Right hindlimb (tissue), 1 donor: ENCODE results near the gene OLFM1.
"Not testable (repeated sequence)": the region's sequence is repeated elsewhere in the genome, so short reads cannot be mapped to it uniquely, and the experiment has no call there.

Source experiments
- DNase-seq: peaks from one replicate; pipeline ENCODE4 v3.0.0-alpha.2; 2018

Gene OLFM1

GRCh38 chr9:135060461-135061116 lies 26.9 kb upstream of the OLFM1 start:
- DNase-seq = peak; percentile 1

GRCh38 chr9:135061441-135061840 lies 26.0 kb upstream of the OLFM1 start:
- no peak for DNase-seq

- no peak for DNase-seq
These were observed 25.2 kb upstream of the OLFM1 start for GRCh38 chr9:135062254-135062653.

GRCh38 chr9:135063466-135063865 lies 24.0 kb upstream of the OLFM1 start:
- not testable (repeated sequence) for DNase-seq

GRCh38 chr9:135063888-135064287 lies 23.6 kb upstream of the OLFM1 start:
- not testable (repeated sequence) for DNase-seq

DNA sequence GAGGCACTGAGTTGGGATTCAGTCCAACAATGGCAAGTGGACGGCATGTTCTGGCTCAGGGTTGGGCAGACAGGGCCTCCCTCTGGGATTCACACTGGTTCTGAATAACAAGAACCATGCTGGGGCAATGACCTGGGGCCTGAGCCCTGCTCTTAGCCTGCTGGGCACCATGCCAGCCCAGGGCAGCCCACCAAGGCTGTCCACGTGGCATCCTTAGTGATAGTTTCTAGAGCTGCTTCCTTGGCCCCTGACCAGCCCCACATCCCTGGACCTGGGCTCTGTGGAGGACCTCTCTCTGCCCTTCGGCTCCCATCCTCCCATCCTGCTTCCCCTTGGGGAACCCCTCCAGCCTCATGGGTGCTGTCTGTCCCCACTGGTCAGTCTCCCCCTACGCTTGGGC lies 22.3 kb upstream of the OLFM1 start:
- DNase-seq = peak; percentile 12

GRCh38 chr9:135065804-135066203 lies 21.7 kb upstream of the OLFM1 start:
- no peak for DNase-seq

- no peak for DNase-seq
These were observed 21.2 kb upstream of the OLFM1 start for GRCh38 chr9:135066291-135066690.

- no peak for DNase-seq
These were observed 20.3 kb upstream of the OLFM1 start for GRCh38 chr9:135067096-135067710.

GRCh38 chr9:135068776-135069415 lies 18.6 kb upstream of the OLFM1 start:
- no peak for DNase-seq

- no peak for DNase-seq
These were observed 17.8 kb upstream of the OLFM1 start for GRCh38 chr9:135069558-135070197.

DNA sequence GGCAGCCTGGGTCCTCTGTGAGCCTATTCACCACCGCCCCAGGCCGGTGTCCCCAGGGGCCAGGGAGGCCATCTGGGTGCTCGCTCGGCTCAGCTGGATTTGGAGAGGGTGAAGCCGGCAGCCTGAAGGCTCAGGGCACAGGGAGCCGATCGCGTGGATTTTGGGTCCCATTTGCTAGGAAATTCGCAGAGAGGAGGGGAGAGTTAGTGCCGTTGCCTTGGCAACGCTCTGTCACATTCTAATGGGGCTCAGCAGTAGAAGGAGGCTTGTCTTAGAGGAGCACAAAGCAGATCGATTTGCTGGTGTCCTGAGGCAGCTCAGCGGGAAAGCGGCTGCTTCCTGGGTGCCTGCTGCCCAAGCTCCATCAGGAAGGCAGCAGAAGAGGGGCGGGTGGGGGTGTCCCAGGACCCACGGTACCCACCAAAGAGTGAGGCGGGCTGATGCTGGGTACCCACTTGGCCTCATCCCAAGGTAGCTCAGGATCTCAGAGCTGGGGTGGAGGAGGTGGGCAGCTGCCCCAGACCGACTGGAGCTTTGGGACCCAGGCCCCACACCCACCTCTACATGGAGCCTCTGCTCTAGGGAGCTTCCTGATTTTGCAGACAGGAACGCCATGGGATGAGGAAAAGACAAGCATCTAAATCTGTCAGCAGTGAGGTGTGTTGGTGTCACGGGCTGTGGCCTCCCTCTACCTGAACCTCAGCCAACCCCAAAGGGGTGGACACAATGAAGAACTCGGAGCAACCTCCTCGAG lies 17.1 kb upstream of the OLFM1 start:
- DNase-seq = peak; percentile 12

GRCh38 chr9:135070964-135071735 lies 16.3 kb upstream of the OLFM1 start:
- DNase-seq = peak; percentile 3

- DNase-seq = no peak
These were observed 14.3 kb upstream of the OLFM1 start for GRCh38 chr9:135073081-135073740.

DNA sequence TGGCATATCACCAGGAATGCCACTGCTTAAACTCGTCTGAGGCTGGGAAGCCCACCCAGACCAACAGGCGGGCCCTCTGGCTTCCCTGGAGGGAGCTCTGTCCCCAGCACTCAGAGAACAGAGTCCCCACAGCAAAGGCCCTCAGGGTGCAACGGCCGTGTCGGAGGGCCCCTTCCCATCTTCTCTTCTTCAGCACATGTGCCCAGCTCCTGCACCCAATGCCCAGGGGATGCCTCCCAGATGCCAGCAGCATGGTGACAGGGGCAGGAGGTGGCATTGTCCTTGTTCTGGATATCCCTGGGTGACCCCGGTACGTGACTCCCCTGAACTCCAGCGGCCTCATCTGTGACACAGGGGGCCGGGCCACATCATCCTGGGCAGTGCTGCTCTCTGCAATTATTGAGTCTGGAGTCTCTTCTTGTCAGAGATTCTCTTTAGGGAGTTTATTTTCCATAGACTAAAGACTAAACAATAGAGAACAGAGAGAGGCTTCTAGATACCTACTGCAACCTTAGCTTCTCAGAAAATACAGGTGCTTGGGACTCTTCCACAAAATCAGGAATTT lies 13.6 kb upstream of the OLFM1 start:
- no peak for DNase-seq

DNA sequence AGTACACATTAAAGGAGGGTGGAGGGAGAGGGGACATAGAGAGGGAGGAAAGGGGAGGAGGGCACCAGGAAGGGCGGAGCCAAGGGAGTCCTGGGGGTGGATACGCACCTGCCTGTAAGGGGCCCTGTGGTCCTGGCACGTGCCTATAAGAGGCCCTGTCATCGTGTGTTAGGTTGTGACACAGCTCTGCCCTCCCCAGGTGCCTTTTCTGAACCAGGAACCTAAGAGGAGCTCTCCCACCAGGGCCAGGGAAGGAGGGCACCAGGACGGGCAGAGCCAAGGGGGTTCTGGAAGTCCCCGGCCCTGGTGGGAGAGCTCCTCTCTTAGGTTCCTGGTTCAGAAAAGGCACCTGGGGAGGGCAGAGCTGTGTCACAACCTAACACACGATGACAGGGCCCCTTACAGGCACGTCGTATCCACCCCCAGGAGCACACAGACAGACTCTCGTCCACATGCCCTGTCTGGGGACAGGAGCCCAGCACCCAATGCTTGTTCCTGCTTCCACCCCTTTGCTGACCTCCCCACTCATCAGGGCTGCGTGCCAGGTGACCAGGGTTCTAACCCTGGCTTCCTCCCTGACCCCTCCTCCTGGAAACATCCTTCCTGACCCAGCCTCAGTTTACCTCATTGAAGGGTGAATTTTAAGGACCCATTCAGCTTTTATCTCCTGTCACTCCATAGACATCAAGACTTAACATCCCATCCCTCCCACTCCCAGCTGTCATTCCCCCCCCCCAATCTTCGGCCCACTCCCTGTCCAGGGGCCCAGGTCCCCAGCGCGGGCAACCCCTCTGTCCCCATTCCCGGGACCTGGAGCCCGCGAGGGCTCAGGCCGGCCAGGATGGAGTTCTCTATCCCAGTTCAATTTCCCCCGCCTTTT lies 12.9 kb upstream of the OLFM1 start:
- no peak for DNase-seq

DNA sequence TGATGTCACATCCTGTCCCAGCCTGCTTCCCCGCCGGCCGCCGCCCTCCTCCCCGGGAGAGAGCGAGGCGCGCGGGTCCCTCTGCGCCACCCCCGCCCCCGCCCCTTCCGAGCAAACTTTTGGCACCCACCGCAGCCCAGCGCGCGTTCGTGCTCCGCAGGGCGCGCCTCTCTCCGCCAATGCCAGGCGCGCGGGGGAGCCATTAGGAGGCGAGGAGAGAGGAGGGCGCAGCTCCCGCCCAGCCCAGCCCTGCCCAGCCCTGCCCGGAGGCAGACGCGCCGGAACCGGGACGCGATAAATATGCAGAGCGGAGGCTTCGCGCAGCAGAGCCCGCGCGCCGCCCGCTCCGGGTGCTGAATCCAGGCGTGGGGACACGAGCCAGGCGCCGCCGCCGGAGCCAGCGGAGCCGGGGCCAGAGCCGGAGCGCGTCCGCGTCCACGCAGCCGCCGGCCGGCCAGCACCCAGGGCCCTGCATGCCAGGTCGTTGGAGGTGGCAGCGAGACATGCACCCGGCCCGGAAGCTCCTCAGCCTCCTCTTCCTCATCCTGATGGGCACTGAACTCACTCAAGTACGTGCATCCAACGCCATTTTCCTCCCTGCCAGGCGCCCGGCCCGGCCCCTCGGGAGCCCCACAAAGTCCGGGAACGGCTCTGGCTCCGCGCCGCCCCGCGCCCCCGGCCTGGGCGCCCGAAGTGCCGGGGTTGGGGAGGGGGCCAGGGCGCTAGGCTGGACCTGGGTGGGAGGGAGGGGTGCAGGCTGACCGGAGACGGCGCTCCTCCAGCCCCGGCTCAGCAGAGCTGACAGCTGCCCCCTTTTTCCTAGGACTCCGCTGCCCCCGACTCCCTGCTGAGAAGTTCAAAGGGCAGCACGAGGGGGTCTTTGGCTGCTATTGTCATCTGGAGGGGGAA lies 12.0 kb upstream of the OLFM1 start:
- peak; percentile 47 for DNase-seq

DNA sequence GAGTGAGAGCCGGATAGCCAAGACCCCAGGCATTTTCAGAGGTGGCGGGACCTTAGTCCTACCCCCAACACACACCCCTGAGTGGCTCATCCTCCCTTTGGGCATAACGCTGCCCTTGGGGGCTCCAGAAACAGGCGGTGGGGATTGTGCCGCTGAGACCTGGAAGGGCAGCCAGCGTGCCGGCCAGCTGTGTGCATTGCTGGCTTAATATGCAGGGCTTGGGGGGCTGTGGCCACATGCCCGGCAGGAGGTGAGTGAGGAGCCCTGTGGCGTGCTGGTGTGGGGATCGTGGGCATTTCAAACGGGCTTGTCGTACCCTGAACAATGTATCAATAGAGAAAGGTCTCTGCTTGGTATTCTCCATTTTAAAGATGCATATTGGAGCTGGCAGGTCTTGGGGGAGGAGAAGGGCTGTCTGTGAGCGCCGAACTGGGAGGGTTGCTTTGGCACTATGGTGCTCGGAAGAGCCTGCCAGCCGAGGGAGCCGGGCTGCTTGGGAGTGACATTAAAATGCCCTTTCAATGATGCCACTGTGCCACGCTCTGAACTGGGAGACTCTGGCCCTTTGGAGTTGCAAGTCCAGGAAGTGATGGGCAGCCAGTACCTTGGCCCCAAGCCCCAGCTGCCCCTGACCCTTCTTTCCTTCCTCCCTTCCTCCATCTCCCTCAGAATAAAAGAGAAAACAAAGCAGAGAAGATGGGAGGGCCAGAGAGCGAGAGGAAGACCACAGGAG lies 11.2 kb upstream of the OLFM1 start:
- peak; percentile 4 for DNase-seq
